Left ventricle myocardium inferior (tissue), 1 donor: Measurements from ENCODE around the gene PDCD7. TPM values are rescaled to one million over a fixed set of nuclear protein-coding genes. Genes with fewer than 3 reads are reported as not detected.
A peak's percentile ranks its signal among the peaks of the same experiment; 100 is the strongest.
"Not testable (repeated sequence)": the region's sequence is repeated elsewhere in the genome, so short reads cannot be mapped to it uniquely, and the experiment has no call there.

Source experiments
- DNase-seq: peaks from one replicate; pipeline ENCODE4 v3.0.0-alpha.2; 2020
- H3K27ac ChIP-seq: fragments of 200-600 bp; replicated peaks from 2 replicates; pipeline ENCODE4 v1.8.0; 2021
- H3K27me3 ChIP-seq: fragments of 200-600 bp; 2 replicates; pipeline ENCODE4 v1.8.0; 2021; ENCODE audit warnings: low read depth
- H3K36me3 ChIP-seq: fragments of 200-600 bp; 2 replicates; pipeline ENCODE4 v1.8.0; 2021
- H3K4me1 ChIP-seq: fragments of 200-600 bp; 2 replicates; pipeline ENCODE4 v1.8.0; 2021
- H3K4me3 ChIP-seq: fragments of 200-600 bp; 2 replicates; pipeline ENCODE4 v1.8.0; 2021; ENCODE audit warnings: mild to moderate bottlenecking, moderate library complexity
- H3K9me3 ChIP-seq: fragments of 200-600 bp; replicated peaks from 2 replicates; pipeline ENCODE4 v1.8.0; 2021
- CTCF ChIP-seq: fragments of 200-600 bp; IDR thresholded peaks from 2 replicates; pipeline ENCODE4 v1.8.0; 2021; ENCODE audit warnings: antibody characterized with exemption, mild to moderate bottlenecking, borderline replicate concordance
- intact Hi-C: fragments of 100-400 bp; cut with micrococcal nuclease; formaldehyde crosslinking; loops from one replicate; pipeline ENCODE4 v1.11.0; 2022
- long read RNA-seq: library from polyadenylated mRNA; unstranded; transcript quantifications from one replicate; pipeline ENCODE4 v2.0.0, GENCODE V29; 2021
- total RNA-seq: library from RNA; stranded (reverse); fragmentation: NEBNext Ultra II Directional; extraction: Animal tissue kit (Norgen Biotek cat#: 25700); gene quantifications from one replicate; pipeline ENCODE4 v1.2.1, GENCODE V29; 2021
- donor health status: DM: no; HTN: yes; CAD: no; lungs with severe emphysema.

Gene PDCD7
- total RNA-seq, result 14.5 TPM
- long read RNA-seq, transcript PDCD7-201 (5 exons, 2,851 nt), result major isoform, 17 of 17 reads
- long read RNA-seq, partial matches to known transcripts, result 0 of 17 reads
- long read RNA-seq, other reads (novel, unspliced or antisense), result 0 of 17 reads

- intact Hi-C loops, result no loop called here
- H3K9me3 ChIP-seq, result peaks cover 5% of the 10 kb centered on the region
- no peaks in the 10 kb centered on the region for H3K27me3 ChIP-seq
- peaks cover 19% of the 10 kb centered on the region for H3K36me3 ChIP-seq
- TF ChIP-seq CTCF, result no peak
- peak within 1 kb of the TSS; percentile 93 for H3K4me3 ChIP-seq
- H3K27ac ChIP-seq, result peak within 1 kb of the TSS; percentile 87
- peaks cover 41% of the 10 kb centered on the region for H3K4me1 ChIP-seq
- DNase-seq, result peak; percentile 85
Measured at GRCh38 chr15:65133548-65134200, at the start of gene PDCD7. Gene PDCD7, minus strand, starts transcription at chr15:65133808. Its CDS starts 27 bp downstream, at chr15:65133781.

GRCh38 chr15:65182538-65182937, 48.9 kb upstream of the PDCD7 start:
- intact Hi-C loops, result no loop called here
- H3K27ac ChIP-seq, result no peak overlapping the region
- DNase-seq, result no peak
- peaks cover 57% of the 10 kb centered on the region for H3K4me1 ChIP-seq
- no peak for TF ChIP-seq CTCF
- H3K9me3 ChIP-seq, result no peaks in the 10 kb centered on the region
- H3K36me3 ChIP-seq, result peaks cover 23% of the 10 kb centered on the region
- H3K27me3 ChIP-seq, result no peaks in the 10 kb centered on the region
- peak overlapping the region; percentile 85 for H3K4me3 ChIP-seq

GRCh38 chr15:65181582-65182353, 48.2 kb upstream of the PDCD7 start:
- peaks cover 30% of the 10 kb centered on the region for H3K36me3 ChIP-seq
- H3K27me3 ChIP-seq, DNase-seq, intact Hi-C loops, H3K9me3 ChIP-seq, H3K4me3 ChIP-seq, H3K27ac ChIP-seq: not testable (repeated sequence)
- H3K4me1 ChIP-seq, result peaks cover 57% of the 10 kb centered on the region

GRCh38 chr15:65180167-65180566, 46.6 kb upstream of the PDCD7 start:
- intact Hi-C loops, result no loop called here
- no peak overlapping the region for H3K4me3 ChIP-seq
- TF ChIP-seq CTCF, result no peak
- H3K27ac ChIP-seq, result no peak overlapping the region
- H3K9me3 ChIP-seq, result no peaks in the 10 kb centered on the region
- peaks cover 51% of the 10 kb centered on the region for H3K4me1 ChIP-seq
- DNase-seq, result no peak
- no peaks in the 10 kb centered on the region for H3K27me3 ChIP-seq
- H3K36me3 ChIP-seq, result peaks cover 46% of the 10 kb centered on the region

- Histone ChIP-seq H3K27ac (no peak overlapping the region), H3K4me1 (peaks cover 31% of the 10 kb centered on the region), H3K9me3 (no peaks in the 10 kb centered on the region), H3K4me3 (no peak overlapping the region), H3K27me3 (no peaks in the 10 kb centered on the region), H3K36me3 (peaks cover 64% of the 10 kb centered on the region)
- DNase-seq, result no peak
- intact Hi-C loops, result no loop called here
- no peak for TF ChIP-seq CTCF
Measured at GRCh38 chr15:65177901-65178300, 44.3 kb upstream of the PDCD7 start.

- H3K9me3 ChIP-seq, result no peaks in the 10 kb centered on the region
- peaks cover 83% of the 10 kb centered on the region for H3K36me3 ChIP-seq
- DNase-seq, result no peak
- peaks cover 13% of the 10 kb centered on the region for H3K4me1 ChIP-seq
- H3K27ac ChIP-seq, result no peak overlapping the region
- intact Hi-C loops, result no loop called here
- no peaks in the 10 kb centered on the region for H3K27me3 ChIP-seq
- TF ChIP-seq CTCF, result no peak
- no peak overlapping the region for H3K4me3 ChIP-seq
Measured at GRCh38 chr15:65176056-65176455, 42.4 kb upstream of the PDCD7 start.
